ENCODE data around the gene DDX46.

Gene DDX46

GRCh38 chr5:134784946-134785620 is 26.5 kb downstream of the DDX46 start:
- TF ChIP-seq, protein P1, sequence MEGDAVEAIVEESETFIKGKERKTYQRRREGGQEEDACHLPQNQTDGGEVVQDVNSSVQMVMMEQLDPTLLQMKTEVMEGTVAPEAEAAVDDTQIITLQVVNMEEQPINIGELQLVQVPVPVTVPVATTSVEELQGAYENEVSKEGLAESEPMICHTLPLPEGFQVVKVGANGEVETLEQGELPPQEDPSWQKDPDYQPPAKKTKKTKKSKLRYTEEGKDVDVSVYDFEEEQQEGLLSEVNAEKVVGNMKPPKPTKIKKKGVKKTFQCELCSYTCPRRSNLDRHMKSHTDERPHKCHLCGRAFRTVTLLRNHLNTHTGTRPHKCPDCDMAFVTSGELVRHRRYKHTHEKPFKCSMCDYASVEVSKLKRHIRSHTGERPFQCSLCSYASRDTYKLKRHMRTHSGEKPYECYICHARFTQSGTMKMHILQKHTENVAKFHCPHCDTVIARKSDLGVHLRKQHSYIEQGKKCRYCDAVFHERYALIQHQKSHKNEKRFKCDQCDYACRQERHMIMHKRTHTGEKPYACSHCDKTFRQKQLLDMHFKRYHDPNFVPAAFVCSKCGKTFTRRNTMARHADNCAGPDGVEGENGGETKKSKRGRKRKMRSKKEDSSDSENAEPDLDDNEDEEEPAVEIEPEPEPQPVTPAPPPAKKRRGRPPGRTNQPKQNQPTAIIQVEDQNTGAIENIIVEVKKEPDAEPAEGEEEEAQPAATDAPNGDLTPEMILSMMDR (IDR thresholded peaks at IDR 0.05; ENCODE audit: low read depth, low read length, missing control alignments), result no peak
- DNase-seq (ENCODE audit: extremely low read depth, low read depth), result no peak
- no peak overlapping the region for H3K4me3 ChIP-seq (replicated peaks; ENCODE audit: low read depth, low read length)

GRCh38 chr5:134787692-134788091 is 29.1 kb downstream of the DDX46 start:
- DNase-seq (ENCODE audit: extremely low read depth, low read depth), result no peak
- H3K4me3 ChIP-seq (replicated peaks; ENCODE audit: low read depth, low read length), result no peak overlapping the region
- TF ChIP-seq, protein P1 (IDR thresholded peaks at IDR 0.05; ENCODE audit: low read depth, low read length, missing control alignments), result no peak

DNA sequence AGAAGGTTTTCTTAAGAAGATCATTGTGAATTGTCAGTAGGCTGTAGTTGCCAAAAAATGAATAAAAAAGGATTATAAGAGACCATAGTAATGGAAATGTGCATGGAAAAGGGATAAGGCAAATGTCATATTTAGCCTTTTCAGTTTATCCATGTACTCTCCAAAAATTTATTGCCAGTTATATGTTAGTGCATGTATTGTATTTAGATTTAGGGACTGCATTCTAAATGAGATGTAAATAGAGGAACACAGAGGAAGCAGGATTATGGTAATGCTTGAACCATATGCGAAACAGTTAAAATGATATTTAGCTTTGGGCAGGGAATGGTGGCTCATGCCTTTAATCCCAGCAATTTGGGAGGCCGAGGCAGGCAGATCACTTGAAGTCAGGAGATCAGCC is 33.0 kb downstream of the DDX46 start:
- no peak for DNase-seq (ENCODE audit: extremely low read depth, low read depth)

DNA sequence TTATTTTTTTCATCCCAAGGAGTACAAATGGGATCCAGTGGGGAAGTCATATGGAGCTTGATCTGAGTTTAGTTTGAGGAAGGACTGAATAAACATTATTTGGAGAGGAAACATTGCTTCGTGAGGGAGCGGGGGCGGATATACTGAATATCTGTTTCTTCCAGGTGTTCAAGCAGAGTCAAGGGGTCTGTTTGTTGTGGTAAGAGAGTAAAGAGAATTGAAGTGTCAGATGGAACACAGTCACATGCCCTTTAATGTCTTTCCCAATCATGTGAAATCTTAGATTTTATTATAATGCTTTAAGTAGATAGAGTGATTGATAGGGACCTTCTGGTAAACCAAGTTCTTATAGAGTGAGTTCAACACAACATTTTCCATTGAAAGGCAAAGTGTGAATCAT is 33.7 kb downstream of the DDX46 start:
- TF ChIP-seq, protein P1 (IDR thresholded peaks at IDR 0.05; ENCODE audit: low read depth, low read length, missing control alignments), result no peak
- no peak for DNase-seq (ENCODE audit: extremely low read depth, low read depth)
- no peak overlapping the region for H3K4me3 ChIP-seq (replicated peaks; ENCODE audit: low read depth, low read length)

More for the DNA sequence above, 33.0 kb downstream of the DDX46 start:
- H3K4me3 ChIP-seq (replicated peaks; ENCODE audit: low read depth, low read length), result no peak overlapping the region
- TF ChIP-seq, protein P1 (IDR thresholded peaks at IDR 0.05; ENCODE audit: low read depth, low read length, missing control alignments), result no peak

GRCh38 chr5:134793111-134793510 is 34.5 kb downstream of the DDX46 start:
- no peak overlapping the region for H3K4me3 ChIP-seq (replicated peaks; ENCODE audit: low read depth, low read length)
- TF ChIP-seq, protein P1 (IDR thresholded peaks at IDR 0.05; ENCODE audit: low read depth, low read length, missing control alignments), result no peak
- no peak for DNase-seq (ENCODE audit: extremely low read depth, low read depth)

- no peak for DNase-seq (ENCODE audit: extremely low read depth, low read depth)
- H3K4me3 ChIP-seq (replicated peaks; ENCODE audit: low read depth, low read length), result no peak overlapping the region
- TF ChIP-seq, protein P1 (IDR thresholded peaks at IDR 0.05; ENCODE audit: low read depth, low read length, missing control alignments), result no peak
Observed at GRCh38 chr5:134794082-134794481, 35.5 kb downstream of the DDX46 start.

GRCh38 chr5:134794819-134795218 is 36.2 kb downstream of the DDX46 start:
- TF ChIP-seq, protein P1 (IDR thresholded peaks at IDR 0.05; ENCODE audit: low read depth, low read length, missing control alignments), result no peak
- no peak overlapping the region for H3K4me3 ChIP-seq (replicated peaks; ENCODE audit: low read depth, low read length)

More at GRCh38 chr5:134794819-134795218, 36.2 kb downstream of the DDX46 start:
- no peak for DNase-seq (ENCODE audit: extremely low read depth, low read depth)
